Lung microvascular endothelial cell (primary cell): ENCODE measurements around the gene SSPN. TPM values are rescaled to one million over a fixed set of nuclear protein-coding genes. Genes with fewer than 3 reads are reported as not detected.

Source experiments
- DNase-seq, 2 donors: peaks; one replicate each; pipeline versions ENCODE4 v3.0.0 to v3.0.0-alpha.2; 2010; ENCODE audit warnings: low read depth in 2 of 2
- total RNA-seq: library from RNA; depleted of rRNA; stranded (reverse); fragments of >200 nt; gene quantifications from 2 replicates; pipeline ENCODE4 v1.2.1, GENCODE V29; 2014

SSPN gene, protein sequence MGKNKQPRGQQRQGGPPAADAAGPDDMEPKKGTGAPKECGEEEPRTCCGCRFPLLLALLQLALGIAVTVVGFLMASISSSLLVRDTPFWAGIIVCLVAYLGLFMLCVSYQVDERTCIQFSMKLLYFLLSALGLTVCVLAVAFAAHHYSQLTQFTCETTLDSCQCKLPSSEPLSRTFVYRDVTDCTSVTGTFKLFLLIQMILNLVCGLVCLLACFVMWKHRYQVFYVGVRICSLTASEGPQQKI
- total RNA-seq = 0.22 and 0.40 TPM in 2 replicates

DNA sequence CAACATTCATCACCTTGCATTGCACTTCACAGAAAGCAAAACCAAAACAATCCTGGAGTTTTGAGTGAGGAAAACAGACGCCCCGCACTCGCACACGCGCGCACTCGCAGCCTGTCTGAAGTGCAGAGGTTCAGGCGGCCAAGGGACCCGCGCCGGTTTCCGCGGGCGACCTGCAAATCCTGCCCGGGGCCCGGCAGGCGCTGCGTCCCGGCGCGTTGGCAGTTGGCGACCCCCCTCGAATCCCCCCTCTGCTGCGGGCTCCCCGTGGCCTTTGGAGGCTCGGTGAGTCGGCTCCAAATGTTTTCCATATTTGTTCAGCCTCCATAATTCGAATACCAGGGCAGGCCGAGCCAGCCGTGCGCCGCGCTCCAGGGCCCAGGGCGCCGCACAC, at the start of gene SSPN:
Gene SSPN, plus strand, starts transcription at position 324 of the 391 bp plus-strand sequence. CDS start 100 bp downstream, outside the sequence.
- peak; percentile 48 to 54 for DNase-seq

DNA sequence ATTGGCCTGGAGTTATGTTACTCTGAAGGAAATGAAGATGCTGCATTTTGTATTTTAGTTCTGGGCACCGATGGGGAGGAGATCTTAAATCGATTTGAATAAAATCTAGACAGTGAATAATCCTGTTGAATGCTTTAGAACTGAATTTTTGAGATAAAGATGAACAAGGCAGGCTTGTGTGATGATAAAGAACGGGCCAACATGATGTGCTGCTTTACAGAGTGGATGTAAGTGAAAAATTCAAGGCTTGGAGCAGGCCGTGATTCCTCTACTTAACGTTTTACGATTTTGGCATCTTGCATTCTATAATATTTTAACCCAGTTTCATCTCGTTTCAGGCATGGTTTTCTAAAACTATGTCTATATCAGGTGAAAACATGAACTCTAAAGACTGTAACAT, 47.1 kb upstream of the SSPN start:
- no peak for DNase-seq

DNA sequence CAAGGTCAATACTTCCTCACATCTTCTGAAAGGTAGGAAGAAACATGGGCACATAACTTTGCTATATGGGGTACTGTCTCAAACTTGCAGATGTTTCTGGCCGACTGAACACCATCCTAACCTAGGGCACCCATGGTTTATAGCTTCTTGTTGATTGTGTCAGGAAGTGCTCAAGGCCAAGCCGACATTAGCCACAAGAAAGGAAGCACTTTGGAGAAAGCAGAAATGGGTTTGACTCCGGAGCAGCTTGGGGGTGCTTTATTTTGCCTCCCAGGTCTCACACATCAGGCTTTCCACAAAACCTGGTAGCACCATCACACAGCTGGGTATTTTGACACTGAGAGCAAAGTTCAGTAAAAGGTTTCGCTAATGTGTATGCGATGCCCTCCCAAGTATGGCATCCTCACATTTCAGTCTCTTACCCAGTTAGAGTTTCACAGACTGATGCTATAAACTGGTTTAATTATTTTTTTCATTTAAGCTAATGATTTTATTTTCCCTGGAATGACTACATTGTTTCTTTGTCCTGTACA, 45.3 kb upstream of the SSPN start:
- no peak for DNase-seq

DNA sequence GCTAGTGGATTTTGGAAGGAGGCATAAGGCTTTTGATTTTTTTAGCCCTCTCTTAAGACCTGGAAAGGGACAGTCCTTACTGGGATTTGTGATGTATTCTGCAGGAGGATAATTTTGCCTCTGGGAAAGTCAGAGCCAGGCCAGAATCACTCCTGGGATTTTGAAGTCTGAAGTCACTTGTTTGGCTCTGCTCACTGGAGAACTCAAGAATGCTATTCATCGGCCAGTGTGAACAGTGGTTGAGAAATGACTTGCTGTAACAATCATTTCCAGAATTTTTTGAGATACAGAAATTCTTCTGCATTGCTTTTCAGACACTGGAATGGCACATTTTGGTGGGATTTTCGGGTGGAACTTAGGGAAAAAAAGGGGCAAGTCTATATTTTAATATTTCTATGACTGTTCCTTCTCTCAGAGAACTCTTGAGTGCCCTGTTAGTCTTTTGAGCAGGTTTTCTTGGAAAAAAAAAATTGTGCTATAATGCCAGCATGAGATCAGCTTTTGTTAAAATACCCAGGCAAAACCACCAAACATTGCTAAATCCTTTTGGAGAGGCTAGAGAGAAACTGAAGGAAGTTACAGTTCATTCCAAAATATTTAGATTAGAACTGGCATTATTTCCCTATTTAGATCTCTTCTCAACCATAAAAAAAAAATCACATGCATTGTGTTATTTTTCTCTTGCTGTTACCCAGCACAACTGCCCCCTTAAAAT, 44.5 kb upstream of the SSPN start:
- DNase-seq = no peak

DNA sequence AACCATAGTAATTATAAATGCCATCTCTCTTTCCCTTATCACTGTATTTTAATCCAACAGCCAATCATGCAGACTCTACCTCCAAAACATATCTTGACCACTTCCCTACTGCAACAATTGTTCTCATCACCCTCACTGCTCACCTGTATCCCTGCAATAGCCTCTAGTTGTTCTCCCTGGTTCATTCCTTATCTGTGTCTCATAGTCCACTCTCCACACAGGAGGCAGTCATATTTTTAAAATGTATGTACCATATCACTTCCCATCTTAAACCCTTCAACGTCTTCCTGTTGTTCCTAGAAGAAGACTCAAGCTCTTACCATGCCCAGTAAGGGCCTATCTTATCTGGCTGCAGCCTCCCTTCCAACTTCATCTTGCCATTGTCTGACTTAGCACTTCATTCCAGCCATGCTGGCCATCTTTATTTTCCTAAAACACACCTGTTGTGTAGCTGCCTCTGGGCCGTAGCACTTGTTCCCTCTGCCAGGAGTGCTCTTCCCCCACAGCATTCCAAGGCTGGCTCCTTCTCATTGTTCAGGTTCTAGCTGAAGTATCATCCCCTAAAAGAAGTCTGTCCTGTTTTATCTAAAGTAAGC, 42.8 kb upstream of the SSPN start:
- no peak for DNase-seq

DNA sequence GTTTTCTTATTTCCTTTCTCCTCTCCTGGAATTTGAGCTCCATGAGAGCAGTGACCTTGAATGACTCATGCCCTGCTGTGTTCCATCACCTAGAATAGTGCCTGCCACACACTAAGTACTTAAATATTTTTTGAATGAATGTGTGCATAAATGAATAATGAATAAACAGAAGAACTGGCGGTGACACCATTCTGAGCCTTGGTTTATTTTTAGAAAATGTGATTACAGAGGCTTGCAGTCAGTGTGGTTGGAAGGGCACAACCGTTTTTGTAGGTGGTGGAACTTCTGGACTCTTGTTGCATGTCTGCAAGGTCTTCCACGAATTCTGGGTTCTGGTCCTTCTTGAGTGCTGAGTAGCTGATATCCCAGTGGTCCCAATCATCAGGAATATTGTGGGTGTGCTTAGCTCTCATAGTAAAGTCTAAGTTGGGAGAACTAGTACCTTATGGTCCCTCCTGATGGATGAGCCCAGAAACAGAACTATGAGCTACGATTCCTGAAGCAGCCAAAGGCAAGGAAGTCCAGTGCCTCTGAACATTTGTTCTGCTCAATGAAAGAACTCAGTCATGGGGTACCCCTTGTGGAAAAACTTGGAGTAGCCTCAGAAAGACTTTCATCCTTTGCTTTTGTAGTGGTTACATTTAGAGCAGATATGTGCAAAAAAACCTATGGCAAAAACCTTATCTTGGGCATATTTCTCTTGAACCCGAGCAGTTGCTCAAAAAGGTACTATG, 41.8 kb upstream of the SSPN start:
- DNase-seq = peak; percentile 66 to 92

DNA sequence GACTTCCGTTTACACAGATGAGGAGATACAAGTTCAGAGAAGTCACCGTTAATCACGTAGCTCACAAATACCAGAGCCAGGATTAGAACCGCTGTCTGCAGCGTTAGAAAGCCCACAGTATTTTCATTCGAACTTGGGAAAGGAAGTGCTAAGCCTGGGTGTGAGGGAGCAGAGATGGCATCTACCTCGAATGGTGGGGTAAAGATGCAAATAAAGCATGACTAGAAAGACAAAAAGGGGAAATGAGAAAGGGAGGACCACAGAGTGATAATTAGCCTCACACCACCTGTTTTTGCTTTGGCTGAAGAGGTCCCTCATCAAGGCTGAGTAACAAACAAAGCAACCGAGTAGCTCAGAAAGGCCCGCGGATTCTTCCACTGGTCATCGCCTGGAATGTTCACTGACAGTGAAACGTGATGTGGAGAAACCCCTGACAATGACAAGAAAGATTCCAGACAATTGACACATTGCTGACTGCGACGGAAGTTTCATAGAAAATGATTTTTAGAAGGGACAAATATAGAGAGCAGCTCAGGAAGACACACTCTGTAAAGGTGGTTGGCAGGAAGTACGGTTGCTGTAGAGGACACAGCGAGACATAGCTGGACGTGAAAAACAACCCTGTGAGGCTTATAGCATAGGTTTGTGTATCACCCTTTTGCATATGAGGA, 39.0 kb upstream of the SSPN start:
- peak in 1 of 2 donors; percentile 28 for DNase-seq

DNA sequence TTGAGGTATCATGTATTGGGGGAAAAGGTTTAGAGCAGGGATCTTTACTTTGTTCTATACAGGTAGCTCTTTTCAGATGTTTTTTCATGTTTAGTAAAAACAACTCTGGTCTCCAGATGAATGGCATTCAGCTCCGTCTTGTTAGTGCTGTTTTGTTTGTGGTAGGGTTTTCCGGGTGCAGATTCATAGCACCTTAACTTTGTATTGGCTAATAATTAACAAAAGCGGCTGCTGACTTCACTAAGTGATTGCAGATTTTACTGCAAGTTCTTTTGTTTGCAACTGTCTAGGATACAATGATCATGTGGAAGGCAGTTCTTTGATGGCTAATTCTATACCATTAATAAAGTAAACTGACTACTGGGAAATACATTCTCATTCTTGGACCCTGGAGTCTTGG, 38.4 kb upstream of the SSPN start:
- no peak for DNase-seq

DNA sequence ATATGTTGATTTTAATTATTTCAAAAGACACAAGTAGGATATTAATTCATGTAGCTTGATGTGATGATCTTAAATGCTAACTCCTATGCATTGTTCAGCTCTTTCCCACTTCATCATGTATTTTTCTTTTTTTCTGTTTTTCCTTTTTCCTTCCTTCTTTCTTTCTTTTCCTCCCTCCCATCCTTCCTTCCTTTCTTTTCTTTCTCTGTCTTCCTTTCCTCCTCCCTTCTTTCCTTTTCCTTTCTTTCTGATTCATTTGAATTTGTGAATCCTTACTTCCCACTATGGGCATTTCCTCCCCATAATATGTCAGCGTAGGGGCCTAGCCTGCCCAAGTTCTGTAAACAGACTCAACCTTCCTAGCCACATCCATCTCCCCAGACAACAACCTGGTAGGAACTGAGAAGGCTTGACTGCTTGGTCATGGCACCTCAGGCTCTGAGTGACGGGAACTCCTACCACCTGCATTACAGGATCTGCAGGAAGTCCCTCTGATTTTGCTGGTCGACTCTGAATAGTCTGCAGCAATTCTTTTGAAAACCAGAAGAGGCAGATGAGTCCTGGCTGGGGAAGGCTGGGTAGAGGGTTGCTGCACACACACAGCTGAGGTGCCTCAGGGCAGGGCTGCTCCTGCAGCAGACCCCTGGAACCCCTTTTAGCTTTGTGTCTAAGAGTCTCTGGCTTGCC, 37.2 kb upstream of the SSPN start:
- DNase-seq = no peak

DNA sequence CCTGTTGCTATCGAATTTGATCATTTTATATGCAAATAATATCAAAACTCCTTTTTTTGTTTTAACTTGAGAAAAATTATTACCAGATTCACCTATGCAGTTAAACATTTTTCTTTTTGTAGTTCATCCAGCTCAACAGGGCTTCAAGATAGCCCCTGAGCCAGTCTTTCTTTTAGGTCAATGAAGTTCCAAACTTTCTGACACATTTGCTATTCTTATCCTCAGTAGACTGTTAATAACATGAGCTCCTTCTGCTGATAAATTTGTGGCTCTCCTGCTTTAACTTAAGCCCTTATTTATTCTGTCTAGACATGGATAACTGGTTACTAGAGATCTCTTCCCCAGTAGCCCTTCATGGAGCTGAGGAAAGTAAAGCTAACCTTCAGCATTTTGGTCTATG, 33.2 kb upstream of the SSPN start:
- DNase-seq = no peak

DNA sequence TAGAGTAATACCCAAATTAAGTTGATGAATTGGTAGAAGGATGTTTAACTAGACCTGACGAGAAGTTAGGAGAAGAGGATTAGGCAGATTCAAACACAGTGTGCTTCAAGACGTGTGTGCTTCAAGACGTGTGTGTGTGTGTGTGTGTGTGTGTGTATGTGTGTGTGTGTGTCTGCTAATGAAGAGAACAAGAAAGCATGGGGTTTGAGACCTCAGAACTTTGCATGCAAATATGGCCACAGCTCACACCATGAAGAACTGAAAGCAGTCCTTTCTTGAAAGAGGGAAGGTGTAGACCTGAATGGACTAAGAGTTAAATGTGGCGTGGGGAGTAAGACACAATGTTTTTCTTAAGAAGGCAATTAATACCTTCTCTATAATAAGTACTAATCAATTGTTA, 32.5 kb upstream of the SSPN start:
- no peak for DNase-seq

DNA sequence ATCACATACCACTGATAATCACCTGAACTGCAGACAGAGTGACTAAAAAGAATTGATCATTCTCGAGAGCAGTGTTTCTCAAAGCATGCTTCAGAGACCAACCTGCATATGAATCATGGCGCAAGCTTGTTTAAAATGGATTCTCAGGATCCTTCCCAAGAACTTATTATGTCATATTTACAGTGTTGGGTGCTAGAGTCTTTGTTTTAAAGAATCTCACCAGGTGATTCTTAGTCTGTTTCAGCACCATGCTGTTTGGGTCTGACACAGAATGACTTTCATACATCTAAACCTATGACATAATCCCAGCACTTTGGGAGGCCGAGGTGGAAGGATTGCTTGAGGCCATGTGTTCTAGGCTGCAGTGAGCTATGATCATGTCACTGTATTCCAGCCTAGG, 31.3 kb upstream of the SSPN start:
- DNase-seq = no peak

DNA sequence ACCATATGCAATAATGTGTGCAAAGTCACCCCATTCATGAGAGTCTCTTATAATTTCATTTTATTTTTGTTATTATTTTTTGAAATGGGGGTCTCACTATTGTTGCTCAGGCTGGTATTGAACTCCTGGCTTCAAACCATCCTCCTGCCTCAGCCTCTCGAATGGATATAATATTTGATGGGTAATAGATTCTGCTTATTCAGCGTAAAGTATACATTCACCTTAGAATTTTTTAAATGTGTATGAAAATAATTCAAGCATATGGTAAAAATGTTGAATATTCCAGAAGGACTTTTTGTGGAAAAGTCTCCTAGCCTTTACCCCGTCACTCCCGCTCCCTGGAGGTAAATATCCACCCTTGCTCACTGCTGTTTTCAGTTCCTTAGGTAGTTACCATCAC, 23.4 kb upstream of the SSPN start:
- DNase-seq = no peak

DNA sequence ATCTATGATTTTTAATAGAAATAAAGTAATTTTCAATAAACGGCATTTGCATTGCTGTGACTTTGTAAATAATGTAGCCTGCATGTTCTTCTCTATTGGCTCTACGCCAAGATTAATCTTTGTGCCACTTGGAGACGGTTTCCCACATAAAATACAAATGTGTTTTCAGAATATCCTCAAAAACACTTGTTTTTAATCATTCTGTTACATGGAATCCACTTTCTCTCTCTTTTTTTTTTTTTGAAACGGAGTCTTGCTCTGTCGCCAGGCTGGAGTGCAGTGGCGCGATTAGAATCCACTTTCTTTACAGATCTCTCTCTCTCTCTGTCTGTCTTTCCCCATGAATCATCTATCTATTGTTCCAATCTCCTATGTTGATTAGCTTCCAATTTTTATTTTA, 22.8 kb upstream of the SSPN start:
- no peak for DNase-seq

DNA sequence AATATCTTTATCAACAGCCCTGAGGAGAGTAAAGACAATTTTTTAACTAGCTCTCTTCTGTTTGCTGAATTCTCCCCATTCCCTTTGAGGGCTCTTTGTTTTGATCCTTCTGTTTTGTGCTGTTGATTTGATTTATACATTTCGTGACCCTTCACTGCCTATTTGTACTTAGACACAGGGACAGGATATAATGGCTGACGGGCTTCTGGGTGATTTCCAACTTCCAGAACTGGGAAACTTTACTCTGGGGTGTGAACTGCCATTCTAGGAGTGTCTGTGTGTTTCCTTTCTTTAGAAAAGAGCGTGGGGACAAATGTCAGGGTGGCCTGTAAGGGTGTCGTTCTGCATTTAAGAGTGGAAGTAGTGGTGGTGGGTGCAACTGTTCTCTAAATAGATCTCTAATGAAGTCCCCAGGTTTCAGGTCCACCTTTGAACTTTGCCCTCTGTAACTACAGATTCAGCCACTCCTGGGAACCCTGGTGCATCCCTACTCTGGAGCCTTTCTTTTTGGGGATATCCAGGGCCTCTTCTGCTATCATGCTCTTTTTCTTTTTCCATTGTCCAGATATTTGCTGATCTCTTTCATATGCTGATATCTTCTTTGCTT, 22.3 kb upstream of the SSPN start:
- DNase-seq = peak; percentile 20 to 33

DNA sequence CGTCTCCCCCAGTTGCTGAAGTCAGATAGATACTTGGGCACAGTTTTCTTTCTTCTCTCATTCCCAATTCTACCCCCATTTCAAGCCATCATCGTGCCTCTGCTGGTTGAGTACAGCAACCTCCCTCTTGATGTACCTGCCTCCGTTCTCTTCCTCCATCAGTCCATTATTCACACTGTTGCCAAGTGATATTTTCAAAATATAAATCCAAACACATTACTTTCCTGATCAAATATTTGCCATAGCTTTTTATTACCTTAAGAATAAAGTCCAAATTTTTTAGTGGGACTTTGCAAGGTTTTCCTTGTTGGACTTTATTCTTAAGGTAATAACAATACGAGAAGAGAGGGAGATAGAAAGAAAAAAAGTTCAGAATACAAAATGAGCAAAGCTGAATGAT, 18.6 kb upstream of the SSPN start:
- DNase-seq = no peak

DNA sequence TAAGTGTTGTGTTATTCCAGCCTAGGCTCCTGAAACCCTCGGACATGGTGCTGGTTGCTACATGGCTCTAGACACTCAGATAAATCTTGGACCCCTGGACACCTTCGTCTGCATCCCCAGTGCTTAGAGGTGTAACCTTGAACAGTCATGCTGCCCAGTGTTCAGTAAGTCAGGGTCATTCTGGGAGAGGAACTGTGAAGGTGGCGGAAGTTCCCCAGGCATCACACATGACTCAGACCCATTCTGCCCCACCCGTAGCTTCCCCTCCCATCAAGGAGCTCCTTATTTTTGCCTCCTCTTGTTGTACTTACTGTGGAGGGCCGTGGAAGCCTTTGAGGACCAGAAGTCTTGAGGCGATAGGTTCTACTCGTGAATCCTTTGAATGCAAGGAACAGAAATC, 18.1 kb upstream of the SSPN start:
- DNase-seq = no peak

DNA sequence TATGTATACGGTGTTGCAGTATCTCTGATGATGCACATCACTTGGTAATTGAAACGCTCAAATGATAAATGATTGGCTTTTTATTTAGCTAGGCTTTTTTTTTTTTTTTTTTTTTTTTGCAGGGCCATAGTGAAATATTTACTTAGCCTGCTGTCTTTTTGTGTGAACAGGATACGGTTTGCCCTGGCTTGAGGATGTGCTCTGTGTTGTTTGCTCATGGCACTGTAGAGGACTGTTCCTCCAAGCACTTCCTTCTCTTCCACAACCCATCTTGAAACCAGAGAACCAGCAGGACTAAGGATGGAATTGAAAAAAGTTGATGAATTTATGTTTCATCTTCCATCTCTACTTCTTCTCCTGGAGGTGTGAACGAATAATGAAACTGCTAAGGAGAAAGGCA, 15.5 kb upstream of the SSPN start:
- DNase-seq = no peak

DNA sequence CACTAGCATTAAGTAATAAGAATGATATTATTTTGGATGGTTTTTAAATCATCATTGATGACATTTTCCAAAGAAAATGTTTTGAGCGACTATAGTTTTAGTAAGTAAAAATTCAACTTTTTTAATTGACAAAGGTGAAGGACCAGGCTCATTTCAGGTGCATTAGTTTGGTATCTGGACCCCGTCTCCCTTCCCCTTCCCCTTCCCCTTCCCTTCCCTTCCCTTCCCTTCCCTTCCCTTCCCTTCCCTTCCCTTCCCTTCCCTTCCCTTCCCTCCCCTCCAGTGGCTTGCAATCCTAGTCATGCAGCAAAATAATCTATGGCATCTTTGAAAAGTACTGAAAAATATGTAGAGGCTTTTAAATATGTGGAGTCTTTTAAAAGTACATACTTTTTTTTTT, 13.0 kb upstream of the SSPN start:
- DNase-seq = no peak

DNA sequence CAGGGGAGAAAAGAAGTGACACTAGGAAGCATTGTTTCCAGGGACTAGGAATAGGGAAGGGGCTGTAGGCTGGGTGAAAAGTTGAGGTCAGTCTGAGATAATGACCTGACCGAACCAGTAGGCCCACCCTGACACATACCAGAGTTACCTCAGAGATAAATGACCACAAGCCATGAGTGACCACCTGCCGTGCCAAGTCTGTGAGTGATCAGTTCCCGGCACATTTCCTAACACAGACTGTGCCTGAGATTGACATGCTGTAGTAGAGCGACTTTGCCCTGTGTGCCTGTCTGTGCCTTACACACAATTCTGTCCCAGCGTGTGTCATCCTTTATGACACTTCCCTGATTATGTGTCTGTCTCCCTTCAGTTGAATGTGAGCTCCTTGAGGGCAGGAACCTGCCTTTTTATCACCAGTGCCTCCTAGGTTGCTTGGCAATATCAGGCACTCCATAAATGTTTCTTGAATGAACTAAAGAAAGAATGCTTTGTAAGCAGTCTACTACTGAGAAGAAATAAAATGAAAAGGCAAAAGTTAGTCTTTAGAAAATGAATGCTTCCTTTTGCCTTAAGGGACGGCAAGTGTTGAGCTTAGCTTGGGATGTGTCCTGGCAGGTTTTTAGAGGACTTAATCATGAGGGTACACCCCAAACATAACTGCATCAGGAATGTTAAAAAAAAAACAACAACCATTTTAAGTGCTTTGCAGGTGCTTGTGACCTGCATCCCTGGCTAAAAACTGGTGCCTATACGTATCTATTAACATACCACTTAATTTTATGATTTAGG, 9.6 kb upstream of the SSPN start:
- no peak for DNase-seq
